IPS-11a (cell line): Measurements from ENCODE around the gene CST8.

Source experiments
- H3K4me3 ChIP-seq: one replicate; pipeline ENCODE4 v1.5.1; 2013; ENCODE audit warnings: low read depth, low read length, control low read depth

Gene CST8

DNA sequence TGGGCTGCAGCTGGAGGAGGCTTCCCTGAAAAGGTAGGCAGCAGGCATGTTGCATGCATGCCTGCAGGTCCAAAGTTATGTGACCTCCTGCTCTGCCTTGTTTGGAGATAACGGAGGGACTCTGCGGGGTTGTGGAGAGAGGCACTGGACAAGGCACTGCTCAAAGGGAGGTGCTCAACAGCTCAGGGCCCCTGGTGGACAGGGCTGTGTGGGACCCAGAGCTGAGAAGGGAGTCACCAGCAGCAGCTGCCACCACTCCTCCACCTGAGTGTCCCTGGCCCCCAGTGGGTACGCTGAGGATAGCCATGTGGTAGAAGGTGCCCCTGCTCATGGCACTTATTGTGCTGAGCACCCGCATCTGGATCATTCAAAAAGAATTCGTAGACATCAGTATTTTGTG, 15.5 kb upstream of the CST8 start:
- H3K4me3 ChIP-seq, result no peak overlapping the region

DNA sequence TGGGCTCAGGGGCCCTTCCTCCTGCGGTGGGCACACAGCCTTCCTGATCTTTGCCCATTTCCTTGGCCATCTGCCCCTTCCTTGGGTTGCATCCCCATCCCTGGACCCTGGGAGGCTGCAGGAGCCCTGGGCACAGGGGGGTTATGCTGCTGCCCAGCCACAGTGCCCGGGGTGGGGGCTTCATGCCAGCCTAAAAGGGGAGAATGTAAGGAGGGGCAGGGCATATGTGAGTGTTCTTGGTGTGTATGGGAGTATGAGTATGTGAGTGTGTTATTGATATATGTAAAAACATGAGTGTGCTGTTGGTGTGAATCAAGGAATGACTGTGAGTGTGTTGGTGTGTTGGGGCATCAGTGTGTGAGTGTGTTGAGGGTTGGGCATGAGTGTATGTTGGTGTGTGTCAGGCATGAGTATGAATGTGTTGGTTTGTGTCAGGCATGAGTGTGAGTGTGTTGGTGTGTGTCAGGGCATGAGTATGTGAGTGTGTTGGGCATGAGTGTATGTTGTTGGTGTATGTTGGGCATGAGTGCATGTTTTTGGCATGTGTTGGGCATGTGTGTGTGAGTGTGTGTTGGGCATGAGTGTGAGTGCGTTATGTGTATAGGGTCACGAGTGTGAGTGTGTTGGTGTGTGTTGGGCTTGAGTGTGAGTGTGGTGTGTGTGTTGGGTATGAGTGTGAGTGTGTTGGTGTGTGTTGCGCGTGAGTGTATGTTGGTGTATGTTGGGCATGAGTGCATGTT, 14.7 kb upstream of the CST8 start:
- no peak overlapping the region for H3K4me3 ChIP-seq

GRCh38 chr20:23477223-23477622, 13.7 kb upstream of the CST8 start:
- H3K4me3 ChIP-seq, result no peak overlapping the region

- H3K4me3 ChIP-seq, result no peak overlapping the region
Measured at GRCh38 chr20:23479043-23479442, 11.9 kb upstream of the CST8 start.

GRCh38 chr20:23482138-23482537, 8.8 kb upstream of the CST8 start:
- H3K4me3 ChIP-seq, result no peak overlapping the region

- H3K4me3 ChIP-seq, result no peak overlapping the region
Measured at GRCh38 chr20:23484081-23484480, 6.8 kb upstream of the CST8 start.

DNA sequence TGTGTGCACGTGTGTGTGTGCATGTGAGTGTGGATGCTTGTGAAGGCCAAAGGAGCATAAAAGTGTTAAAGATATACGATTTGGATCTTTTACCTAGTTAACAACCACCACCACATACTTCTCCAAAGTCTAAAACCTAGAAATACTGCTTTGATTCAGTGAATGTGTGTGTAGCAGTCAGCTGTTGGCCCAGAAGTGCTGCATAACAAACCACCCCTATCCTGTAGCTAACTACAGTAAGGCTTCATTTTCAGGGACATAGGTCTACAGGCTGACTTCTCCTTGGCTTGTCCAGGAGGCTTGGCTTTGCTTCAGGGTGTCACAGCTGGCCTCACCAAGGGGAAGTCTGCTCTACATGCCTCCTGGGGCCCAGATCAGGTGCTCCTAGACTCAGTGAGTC, 2.4 kb upstream of the CST8 start:
- no peak overlapping the region for H3K4me3 ChIP-seq

- H3K4me3 ChIP-seq, result no peak overlapping the region
Measured at GRCh38 chr20:23488996-23489395, 1.9 kb upstream of the CST8 start.

GRCh38 chr20:23492292-23492691, 1.4 kb downstream of the CST8 start:
- H3K4me3 ChIP-seq, result no peak overlapping the region

DNA sequence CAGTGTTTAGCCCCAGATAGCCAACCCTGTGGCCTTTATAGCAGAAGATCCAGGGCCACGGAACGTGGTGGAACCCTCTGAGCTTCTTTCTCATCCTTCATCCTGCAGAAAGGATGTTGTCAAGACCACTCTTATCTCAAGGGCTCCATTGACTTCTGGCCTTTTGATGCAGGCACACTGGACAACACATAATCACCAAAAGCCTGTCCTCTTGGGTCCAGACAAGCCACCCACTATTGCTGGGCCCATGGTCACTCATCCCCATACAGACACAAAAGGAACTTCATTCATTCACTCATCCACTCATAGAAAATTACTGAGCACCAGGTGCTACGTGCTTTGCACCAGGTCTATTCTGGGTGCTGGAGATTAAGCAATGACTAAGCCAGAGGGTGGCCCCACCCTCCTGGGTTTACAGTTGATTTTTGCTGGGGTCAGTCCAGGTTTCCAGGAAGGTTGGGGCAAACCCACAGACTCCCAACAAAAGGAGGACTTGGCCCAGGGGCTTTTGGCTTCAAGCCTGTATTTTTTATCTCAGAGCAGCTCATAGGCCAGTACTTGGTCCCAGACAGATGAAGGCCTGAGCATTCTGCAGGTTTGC, 2.4 kb downstream of the CST8 start:
- no peak overlapping the region for H3K4me3 ChIP-seq

DNA sequence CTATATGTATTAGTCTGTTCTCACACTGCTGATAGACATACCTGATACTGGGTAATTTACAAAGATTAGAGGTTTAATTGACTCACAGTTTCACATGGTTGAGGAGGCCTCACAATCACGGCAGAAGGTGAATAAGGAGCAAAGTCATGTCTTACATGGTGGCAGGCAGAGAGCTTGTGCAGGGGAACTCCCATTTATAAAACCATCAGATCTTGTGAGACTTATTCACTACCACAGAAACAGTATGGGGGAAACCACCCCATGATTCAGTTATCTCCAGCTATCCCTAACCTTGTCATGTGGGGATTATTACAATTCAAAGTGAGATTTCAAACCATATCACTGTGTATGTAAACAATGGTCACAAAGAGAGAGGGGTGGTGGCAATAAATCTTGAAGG, 6.6 kb downstream of the CST8 start:
- no peak overlapping the region for H3K4me3 ChIP-seq

GRCh38 chr20:23501926-23502325, 11.0 kb downstream of the CST8 start:
- H3K4me3 ChIP-seq, result no peak overlapping the region

DNA sequence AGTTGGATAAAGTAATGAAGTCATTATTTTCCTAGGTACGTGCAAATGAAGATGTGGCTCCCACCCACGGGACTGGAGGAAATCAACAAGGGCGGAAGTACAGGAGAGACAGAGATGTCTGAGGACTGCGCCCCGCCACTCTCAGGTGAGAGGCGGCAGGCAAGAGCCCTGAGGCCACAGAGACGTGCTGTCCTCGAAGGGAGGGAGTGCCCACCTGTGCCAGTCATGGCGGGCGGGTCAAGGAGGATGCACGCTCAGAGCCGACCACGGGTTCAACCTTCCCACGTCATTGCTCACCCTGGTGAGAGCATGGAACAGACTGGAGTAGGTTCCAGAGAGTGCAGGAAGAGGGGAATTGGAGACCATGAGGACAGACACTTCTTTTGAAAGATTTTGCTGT, 12.7 kb downstream of the CST8 start:
- no peak overlapping the region for H3K4me3 ChIP-seq

DNA sequence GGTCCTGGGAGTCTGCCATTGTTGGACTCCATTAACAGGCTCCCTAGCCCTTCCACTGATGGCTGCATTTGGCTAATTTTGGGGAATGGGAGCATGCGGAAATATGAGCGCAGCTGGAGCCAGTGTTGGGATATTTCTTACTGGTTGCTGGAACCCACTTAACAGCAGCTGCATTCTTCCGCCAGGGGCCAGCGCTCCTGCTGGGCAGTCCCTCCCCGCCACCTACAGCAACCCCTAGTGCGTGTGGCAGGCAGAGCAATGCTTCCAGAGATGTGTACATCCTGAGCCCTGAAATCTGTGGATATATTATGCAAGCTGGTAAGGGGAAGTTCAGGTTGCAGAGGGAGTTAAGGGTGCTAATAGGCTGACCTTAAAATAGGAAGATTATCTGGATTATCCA, 16.4 kb downstream of the CST8 start:
- H3K4me3 ChIP-seq, result no peak overlapping the region

- no peak overlapping the region for H3K4me3 ChIP-seq
Measured at GRCh38 chr20:23508449-23509229, 17.7 kb downstream of the CST8 start.

DNA sequence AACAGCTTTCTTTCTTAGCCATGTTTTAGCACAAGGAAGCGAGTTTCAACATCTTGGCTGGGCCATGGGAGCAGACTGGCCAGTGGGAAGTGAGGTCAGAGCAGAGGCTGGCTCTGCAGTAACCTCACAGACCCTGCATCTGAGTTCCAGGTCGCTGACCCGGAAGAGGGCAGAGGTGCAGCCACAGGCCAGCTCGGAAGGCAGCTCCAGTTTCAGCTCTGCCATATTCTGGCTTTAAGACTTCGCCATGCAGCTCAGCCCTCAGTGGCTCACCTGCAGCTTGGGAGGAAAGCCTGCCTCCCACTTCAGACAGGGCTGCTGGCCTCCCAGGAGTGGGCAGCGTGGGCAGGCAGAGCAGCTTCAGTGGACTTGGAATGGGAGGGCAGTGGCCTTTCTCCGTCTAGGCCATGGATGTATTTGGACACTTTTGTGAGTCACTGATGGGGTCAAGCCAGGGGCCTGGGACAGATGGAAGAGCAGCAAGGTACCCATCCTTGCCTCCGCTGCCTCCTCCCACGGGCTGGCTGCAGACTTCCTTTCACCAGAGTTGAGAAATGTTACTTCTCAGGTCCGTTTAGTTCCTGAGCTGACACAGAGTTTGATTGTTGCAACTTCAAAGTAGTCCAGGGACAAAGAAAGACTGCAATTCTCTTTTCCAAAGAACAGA, 18.5 kb downstream of the CST8 start:
- no peak overlapping the region for H3K4me3 ChIP-seq

GRCh38 chr20:23510000-23510590, 19.2 kb downstream of the CST8 start:
- no peak overlapping the region for H3K4me3 ChIP-seq

GRCh38 chr20:23513164-23513563, 22.2 kb downstream of the CST8 start:
- H3K4me3 ChIP-seq, result no peak overlapping the region

GRCh38 chr20:23514848-23515247, 23.9 kb downstream of the CST8 start:
- H3K4me3 ChIP-seq, result no peak overlapping the region

DNA sequence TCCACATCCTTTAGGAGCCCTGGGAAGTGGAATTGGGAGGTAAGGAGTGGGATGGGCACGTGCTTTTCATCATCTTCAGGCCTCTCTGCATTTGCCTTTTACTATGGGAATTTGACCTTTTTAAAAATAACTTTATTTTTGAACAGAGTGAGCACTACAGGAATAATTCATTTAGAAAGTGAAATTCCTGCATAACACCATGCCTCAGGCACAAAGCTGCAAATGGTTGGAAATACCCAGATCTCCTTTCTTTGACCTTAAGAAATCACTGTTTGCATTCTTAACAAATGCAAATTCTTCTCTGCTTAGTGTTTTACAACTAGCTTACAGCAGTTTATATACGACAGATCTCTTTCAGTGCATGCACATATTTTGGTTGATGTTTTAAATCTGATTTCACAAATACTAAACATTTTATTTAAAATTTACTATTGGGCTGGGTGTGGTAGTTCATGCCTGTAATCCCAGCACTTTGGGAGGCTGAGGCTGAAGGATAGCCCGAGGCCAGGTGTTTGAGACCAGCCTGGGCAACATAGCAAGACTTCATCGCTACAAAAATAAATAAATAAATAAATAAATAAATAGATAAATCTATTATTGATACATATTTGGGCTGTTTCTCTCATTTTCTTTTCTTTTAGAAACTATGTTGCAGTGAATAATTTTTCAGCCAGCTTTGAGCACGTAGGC, 24.5 kb downstream of the CST8 start:
- no peak overlapping the region for H3K4me3 ChIP-seq

- H3K4me3 ChIP-seq, result no peak overlapping the region
Measured at GRCh38 chr20:23517719-23518118, 26.8 kb downstream of the CST8 start.
